Islet precursor cell (in vitro differentiated cells): ENCODE measurements around the gene MRPL36.
"Not testable (repeated sequence)": the region's sequence is repeated elsewhere in the genome, so short reads cannot be mapped to it uniquely, and the experiment has no call there.

Experiments used
- DNase-seq: peaks from one replicate; pipeline ENCODE4 v3.0.0-alpha.2; 2018

MRPL36 gene

GRCh38 chr5:1799602-1800471, at the start of gene MRPL36:
TSS of gene MRPL36 (minus strand) at chr5:1799837. CDS start at chr5:1798935, 902 bp downstream.
- peak; percentile 97 for DNase-seq

DNA sequence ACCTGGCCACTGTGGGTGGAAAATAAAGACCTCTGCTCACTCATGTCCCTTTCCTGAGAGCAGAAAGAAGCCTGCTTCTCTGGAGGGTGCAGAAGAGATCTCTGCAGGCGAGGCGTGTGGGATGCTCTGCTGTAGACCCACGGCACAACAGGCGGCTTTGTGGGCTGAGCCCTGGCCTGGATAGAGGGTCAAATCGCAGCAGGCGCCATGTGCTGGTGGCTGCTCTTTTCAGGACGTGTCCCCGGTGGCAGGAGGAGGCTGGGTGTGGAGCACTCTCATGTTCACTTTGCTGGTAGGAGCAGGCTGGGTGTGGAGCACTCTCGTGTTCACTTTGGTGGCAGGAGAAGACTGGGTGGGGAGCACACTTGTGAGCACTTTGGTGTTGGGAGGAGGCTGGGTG, 48.0 kb upstream of the MRPL36 start:
- no peak for DNase-seq

- no peak for DNase-seq
These were observed 47.4 kb upstream of the MRPL36 start for GRCh38 chr5:1847056-1847455.

DNA sequence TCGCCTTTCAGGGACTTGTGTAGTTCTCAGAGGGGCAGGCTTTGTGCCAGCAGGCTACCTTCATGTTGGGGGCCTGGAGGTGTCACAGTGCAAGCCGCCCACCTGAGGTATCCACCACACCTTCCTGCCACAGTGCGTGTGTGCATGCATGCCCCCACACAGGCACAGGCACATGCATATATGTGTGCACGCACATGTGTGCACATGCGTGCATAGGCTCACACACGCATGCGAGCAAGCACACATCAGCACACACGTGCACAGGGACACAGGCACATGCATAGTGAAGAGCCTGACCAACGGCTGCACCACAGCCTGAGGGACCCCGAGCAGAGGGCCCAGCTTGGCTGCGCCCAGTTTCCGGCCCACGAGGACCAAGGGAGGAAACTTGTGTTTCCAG, 46.9 kb upstream of the MRPL36 start:
- no peak for DNase-seq

DNA sequence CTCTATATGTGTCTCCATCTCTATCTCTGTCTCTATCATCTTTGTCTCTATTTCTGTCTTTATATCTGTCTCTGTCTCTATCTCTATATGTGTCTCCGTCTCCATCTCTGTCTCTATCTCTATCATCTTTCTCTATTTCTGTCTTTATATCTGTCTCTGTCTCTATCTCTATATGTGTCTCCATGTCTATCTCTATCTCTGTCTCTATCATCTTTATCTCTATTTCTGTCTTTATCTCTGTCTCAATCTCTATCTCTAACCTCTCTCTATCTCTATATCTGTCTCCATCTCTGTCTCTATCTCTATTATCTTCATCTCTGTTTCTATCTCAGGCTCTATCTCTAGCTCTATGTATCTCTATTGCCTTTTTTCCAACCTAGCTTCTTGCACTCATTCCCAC, 46.1 kb upstream of the MRPL36 start:
- no peak for DNase-seq

DNA sequence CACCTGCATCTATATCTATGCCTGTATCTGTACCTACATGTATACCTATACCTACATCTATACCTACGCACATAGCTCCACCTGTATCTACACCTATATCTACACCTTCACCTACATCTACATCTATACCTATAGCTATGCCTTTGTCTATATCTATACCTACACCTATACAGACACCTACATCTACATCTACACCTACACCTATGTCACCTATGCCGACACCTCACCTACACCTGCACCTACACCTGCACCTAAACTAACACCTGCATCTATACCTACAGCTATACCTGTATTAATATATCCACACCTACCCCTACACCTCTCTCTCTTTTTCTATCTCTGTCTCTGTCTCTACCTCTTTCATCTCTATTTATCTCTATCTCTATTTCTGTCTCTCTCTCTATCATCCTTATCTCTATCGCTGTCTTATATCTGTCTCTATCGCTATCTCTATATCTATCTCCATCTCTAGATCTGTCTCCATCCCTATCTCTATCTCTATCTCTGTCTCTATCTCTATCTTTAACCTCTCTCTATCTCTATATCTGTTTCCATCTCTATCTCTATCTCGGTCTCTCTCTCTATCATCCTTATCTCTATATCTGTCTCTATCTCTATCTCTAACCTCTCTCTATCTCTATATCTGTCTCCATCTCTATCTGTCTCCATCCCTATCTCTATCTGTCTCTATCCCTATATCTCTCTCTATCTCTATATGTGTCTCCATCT, 45.2 kb upstream of the MRPL36 start:
- no peak for DNase-seq

GRCh38 chr5:1843761-1844160, 44.1 kb upstream of the MRPL36 start:
- DNase-seq = not testable (repeated sequence)

DNA sequence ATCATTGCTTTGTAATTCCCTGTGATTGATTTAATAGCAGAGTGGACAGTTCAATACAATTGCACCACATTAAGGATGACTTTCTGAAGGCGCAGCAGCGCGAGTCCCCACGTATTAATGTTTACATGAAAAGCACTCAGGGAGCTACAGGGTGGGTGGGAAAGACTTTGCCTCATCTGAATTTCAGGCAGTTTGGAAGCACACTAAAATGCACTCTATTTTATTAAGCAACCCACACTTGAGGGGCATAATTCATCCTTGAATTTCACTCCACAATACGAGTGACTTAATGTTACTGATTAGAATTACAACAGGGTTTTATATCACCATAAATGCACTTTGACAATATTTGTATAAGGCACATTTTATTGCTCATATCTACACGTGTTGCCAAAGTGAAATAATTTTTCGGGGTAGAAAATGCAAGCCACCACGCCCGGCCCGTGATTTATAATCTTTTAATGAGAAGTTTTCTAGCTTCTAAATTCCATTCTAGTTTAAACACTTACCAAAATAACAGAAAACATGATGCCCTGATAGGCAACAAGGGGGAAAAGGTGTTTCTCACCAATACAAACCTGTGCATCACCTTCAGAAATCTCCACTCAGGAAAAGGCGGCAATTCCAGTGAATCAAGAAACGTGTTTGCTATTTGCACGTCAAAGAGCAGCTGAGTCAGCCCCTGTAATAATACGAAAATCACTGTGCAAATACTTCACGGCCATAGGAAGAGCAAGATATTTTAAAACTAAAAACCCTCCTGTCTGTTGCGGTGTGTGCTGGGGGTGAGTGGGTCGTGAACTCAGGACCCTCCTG, 42.6 kb upstream of the MRPL36 start:
- no peak for DNase-seq

DNA sequence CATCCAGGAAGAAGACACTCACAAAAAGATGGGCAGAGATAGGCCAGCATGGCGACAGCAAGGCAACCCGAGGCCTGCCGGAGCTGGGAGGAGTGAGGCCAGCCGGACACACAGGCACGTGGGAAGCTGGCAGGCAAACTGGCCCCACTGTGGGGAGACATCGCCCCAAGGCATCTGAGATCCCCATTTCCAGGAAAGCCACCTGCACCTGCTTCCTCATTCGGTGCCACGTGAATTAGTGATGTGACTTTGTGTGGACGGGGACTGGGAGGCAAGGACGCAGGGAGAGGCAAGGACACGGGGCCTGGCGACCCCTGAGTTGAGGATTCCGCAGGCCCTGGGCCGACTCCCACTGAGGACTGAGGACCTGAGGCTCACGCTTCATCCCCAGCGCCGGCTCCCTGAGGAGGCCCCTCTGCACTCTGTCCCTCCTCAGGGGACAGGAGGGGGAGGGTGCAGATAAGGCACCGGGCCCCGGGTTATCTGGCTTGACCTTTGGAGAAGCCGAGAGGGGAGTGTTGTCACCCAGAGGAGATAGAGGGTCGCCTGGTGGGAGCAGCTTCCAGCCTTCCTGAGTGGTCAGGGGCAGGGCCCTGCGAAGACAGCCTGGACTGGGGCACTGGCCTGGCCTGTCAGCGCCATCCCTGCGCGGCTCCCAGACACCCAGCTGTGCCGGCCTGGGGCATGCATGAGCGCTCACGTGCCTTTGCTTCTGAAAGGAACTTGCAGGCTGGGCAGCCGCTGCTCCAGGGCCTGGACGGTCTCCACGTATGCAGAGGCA, 41.3 kb upstream of the MRPL36 start:
- peak; percentile 83 for DNase-seq

- DNase-seq = no peak
These were observed 40.5 kb upstream of the MRPL36 start for GRCh38 chr5:1840071-1840547.

DNA sequence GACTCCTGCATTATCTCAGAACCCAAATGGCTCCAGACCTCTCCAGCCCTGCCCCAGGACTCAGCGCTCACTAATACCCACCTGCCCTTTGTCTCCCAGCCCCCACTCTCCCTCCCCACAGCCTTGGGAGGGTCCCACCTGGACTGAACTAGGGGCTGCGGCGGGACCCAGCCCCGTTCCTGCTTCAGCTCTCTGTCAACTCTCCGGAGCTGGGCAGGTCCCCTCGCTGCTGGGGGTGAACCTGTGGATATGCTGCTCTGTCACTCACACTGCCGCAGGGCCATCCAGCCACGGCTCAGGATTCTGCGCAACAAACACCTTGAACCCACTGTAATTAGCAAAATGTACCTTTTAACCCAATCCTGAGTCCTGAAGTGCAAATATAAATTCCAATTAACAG, 38.4 kb upstream of the MRPL36 start:
- no peak for DNase-seq

DNA sequence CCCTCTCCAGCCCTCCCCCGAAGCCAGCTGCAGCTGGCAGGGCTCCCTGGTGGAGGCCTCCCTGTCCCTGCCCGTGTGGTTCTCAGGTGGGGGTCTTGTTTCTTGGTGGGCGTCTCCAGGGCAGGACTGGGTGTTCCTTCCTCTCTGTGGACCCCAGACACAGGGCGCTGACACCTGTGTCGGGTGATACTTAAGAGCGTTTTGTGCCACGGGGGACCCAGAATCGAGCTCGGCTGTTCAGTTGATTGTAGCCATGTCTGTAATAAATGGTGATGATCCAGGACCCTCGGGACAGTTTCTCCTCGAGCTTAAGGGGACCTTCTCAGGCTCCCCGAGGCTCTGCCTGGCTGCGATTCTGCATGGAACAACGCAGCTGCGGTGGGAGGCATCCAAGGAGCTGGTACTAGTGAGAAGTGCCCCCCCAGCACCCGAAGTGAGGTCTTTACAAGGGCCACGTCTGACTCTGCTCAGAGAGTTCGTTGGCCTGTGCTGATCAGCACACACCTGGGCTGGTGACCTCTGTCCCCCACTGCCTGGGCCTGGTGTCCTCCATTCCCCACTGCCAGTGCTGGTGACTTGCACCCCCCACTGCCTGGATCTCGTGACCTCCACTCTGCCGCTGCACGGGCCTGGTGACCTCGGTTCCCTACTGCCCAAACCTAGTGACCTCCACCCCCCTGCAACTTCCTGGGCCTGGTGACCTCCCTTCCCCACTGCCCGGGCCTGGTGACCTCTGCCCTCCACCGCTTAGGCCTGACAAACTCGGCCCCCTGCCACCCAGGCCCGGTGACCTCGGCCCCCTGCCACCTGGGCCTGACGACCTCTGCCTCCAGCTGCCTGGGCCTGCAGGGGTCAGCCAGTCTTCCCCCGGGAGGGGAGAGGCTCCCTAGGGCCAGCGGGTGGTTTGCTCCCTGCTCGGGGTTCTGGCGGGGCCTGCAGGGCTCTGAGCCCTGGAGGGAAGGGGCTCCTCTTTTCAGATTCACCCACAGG, 37.5 kb upstream of the MRPL36 start:
- no peak for DNase-seq

- DNase-seq = no peak
These were observed 36.7 kb upstream of the MRPL36 start for GRCh38 chr5:1836176-1836890.

DNA sequence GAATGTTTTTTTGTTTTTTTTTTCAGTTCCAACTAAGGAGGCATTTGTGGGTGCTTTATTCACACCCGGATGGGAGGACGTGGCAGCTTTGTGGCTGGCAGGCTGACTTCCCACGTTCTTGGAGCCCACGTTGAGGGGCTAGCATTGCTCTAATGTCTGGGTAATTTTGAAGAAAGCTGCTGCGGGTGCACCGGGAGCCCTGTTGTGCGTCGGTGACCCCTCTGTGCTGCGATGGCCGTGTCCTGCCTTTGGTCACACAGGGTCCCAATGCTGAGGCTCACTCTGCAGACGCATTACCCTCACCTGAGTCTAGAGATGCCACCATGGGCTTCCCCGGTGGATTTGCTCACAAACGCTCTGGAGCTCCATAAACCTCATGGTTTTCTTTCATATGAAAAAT, 35.8 kb upstream of the MRPL36 start:
- DNase-seq = no peak

- no peak for DNase-seq
These were observed 35.2 kb upstream of the MRPL36 start for GRCh38 chr5:1834721-1835429.

- DNase-seq = no peak
These were observed 34.5 kb upstream of the MRPL36 start for GRCh38 chr5:1834022-1834551.

- no peak for DNase-seq
These were observed 33.8 kb upstream of the MRPL36 start for GRCh38 chr5:1833264-1834021.

DNA sequence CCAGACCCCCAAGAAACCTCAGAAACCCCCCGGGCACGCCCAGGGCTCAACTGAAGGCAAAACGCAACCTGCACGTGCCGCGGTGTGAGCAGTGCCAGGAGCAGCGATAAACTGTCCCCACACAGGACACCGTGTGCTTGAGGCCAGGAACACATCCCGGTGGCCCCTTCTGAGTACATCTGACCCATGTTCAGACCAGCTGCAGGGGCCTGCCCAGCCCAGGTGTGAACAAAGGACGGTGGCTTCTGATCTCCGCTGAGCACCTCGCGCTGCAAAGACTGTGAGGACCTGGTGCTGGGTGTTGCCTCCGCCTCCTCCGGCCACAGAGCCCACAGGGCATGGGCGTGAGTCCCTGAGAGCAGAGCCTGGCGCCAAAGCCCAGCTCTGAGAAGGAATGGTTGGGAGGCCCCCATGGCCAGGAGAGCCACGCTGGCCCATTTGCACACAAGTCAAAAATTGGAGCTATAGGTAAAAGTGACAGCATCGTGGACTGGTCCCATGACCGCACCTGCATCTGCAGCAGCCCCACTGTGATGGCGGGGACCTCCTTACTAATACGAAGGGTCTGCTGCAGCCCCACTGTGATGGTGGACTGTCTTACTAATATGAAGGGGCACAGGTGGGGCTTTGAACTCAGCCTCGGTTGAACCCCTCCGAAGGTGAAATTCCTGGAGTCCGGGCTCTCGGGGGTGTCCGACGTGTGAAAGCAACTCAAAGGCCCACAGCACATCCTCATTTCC, 33.0 kb upstream of the MRPL36 start:
- no peak for DNase-seq
